ENCODE measurements around the gene SYT1. TPM values are rescaled to one million over a fixed set of nuclear protein-coding genes. Genes with fewer than 3 reads are reported as not detected.

The SYT1 gene
- total and polyA plus RNA-seq, 11 donors = 0.08 to 0.86 (median 0.16) TPM; not detected in 6

- DNase-seq (no peak), ATAC-seq (no peak)
- H3K27me3 ChIP-seq = no peaks in the 10 kb centered on the region
- H3K27ac ChIP-seq = no peak overlapping the region
- no peak overlapping the region for H3K4me3 ChIP-seq
- no peaks in the 10 kb centered on the region for H3K36me3 ChIP-seq
- intact Hi-C loops (cut with DNase I) = no loop called here
- 73 to 82% (median 77%) methylated on average over 4 of the region's 4 CpGs for WGBS, 4 donors
- H3K9me3 ChIP-seq = peaks cover 0 to 13% (median 0%) of the 10 kb centered on the region in 12 donors
- TF ChIP-seq POLR2A (IDR thresholded peaks at IDR 0.05) (no peak), CTCF (IDR thresholded peaks at IDR 0.05) (no peak)
- H3K4me1 ChIP-seq = no peaks in the 10 kb centered on the region
These were observed 387.9 kb downstream of the SYT1 start for GRCh38 chr12:79252358-79253075.

- peaks cover 0 to 13% (median 0%) of the 10 kb centered on the region in 12 donors for H3K9me3 ChIP-seq
- no peaks in the 10 kb centered on the region for H3K4me1 ChIP-seq
- intact Hi-C loops (cut with DNase I) = no loop called here
- TF ChIP-seq POLR2A (IDR thresholded peaks at IDR 0.05) = no peak
- no peak for TF ChIP-seq CTCF (IDR thresholded peaks at IDR 0.05)
- no peak overlapping the region for H3K4me3 ChIP-seq
- no peaks in the 10 kb centered on the region for H3K27me3 ChIP-seq
- DNase-seq (no peak), ATAC-seq (no peak)
- no peak overlapping the region for H3K27ac ChIP-seq
- WGBS, 4 donors = 78 to 81% (median 79%) methylated on average over 2 of the region's 2 CpGs
- no peaks in the 10 kb centered on the region for H3K36me3 ChIP-seq
These were observed 390.7 kb downstream of the SYT1 start for GRCh38 chr12:79255288-79255687.

GRCh38 chr12:79260923-79261322 lies 396.3 kb downstream of the SYT1 start:
- Histone ChIP-seq H3K27ac (no peak overlapping the region), H3K9me3 (no peaks in the 10 kb centered on the region), H3K36me3 (no peaks in the 10 kb centered on the region), H3K4me3 (no peak overlapping the region), H3K27me3 (no peaks in the 10 kb centered on the region), H3K4me1 (no peaks in the 10 kb centered on the region)
- no peak for DNase-seq
- intact Hi-C loops (cut with DNase I) = no loop called here
- no peak for TF ChIP-seq CTCF (IDR thresholded peaks at IDR 0.05)
- no peak for ATAC-seq
- WGBS, 4 donors = 79 to 94% (median 85%) methylated on average over 2 of the region's 2 CpGs

GRCh38 chr12:79262938-79263337 lies 398.4 kb downstream of the SYT1 start:
- Histone ChIP-seq H3K4me1 (no peaks in the 10 kb centered on the region), H3K4me3 (no peak overlapping the region), H3K27ac (no peak overlapping the region), H3K9me3 (no peaks in the 10 kb centered on the region), H3K36me3 (no peaks in the 10 kb centered on the region), H3K27me3 (no peaks in the 10 kb centered on the region)
- no peak for ATAC-seq
- 72 to 75% (median 74%) methylated on average over 3 of the region's 3 CpGs for WGBS, 4 donors
- DNase-seq = no peak
- no peak for TF ChIP-seq POLR2A (IDR thresholded peaks at IDR 0.05)
- TF ChIP-seq CTCF (IDR thresholded peaks at IDR 0.05) = no peak
- intact Hi-C loops (cut with DNase I) = no loop called here
